Measurements from ENCODE around the gene KIAA0040. TPM values are rescaled to one million over a fixed set of nuclear protein-coding genes. Genes with fewer than 3 reads are reported as not detected.
A peak's percentile ranks its signal among the peaks of the same experiment; 100 is the strongest.

Gene KIAA0040
- total RNA-seq, 1 experiment from 2014 or later: 10.6 TPM

DNA sequence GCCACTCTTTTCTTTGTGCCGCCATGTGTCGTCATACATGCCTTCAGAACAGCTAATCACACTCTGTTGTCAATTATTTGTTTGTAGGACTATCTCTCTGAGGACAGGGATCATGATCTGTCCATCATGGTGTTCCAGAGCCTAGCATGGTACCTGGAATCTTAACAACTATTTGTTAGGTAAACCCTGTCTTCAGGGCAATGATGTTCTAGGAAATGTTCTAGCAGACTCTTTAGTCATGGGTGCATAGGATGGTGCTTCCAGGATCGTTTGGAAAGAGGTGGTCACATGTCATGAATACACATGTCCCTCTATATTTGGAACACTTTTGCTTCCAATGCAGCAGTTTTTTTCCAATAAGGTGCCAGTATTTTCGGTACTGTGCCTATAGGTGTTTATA is 18.2 kb upstream of the KIAA0040 start:
- no peak overlapping the region for H3K4me3 ChIP-seq (ENCODE audit: insufficient read depth, low read depth, low read length)
- DNase-seq: no peak
- no peaks in the 10 kb centered on the region for H3K27me3 ChIP-seq (ENCODE audit: control insufficient read depth, insufficient read depth, low read length)
- H3K36me3 ChIP-seq (replicated peaks; ENCODE audit: control insufficient read depth, insufficient read depth, low read length): no peaks in the 10 kb centered on the region

DNA sequence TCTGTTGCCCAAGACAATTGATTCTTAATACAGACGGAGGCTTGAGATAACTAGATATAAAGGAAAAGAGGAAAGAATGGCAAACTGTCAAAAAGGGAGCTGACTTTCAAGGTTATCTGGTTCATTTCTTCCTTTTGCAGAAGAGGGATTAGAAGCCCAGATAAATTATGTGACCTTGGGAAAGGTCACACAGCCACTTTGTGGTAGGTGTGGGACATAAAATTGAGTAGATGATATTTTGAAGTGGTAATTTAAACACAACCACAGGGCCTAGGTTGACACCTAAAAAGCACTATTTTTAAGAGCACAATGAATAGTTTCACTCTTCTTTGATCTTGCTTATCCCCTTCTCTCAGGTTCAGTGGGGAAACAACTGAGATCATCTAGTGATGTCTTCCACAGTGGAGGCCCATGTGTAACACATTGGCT is 16.9 kb upstream of the KIAA0040 start:
- H3K4me3 ChIP-seq (ENCODE audit: insufficient read depth, low read depth, low read length): no peak overlapping the region
- no peaks in the 10 kb centered on the region for H3K36me3 ChIP-seq (replicated peaks; ENCODE audit: control insufficient read depth, insufficient read depth, low read length)
- DNase-seq: no peak
- H3K27me3 ChIP-seq (ENCODE audit: control insufficient read depth, insufficient read depth, low read length): no peaks in the 10 kb centered on the region

GRCh38 chr1:175208773-175209492 is 16.4 kb upstream of the KIAA0040 start:
- no peak for DNase-seq

DNA sequence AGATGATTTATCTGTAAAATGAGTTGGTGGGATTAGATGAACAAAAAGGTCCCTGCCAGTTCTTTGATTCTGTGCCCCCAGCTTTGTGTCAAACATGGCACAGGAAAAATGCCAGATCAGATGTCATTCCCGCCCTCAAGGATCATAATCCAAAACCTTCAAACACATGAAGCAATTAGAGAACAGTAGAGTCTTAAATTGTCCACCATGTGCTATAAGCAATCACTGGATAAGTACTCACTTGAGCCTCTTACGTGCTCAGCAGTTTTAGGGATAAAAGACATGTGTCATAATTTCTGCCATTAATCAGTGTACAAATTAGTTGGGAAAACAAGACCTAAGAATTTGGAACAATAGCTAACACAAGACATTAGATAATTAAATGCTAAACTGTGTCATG is 15.4 kb upstream of the KIAA0040 start:
- DNase-seq: no peak
- no peaks in the 10 kb centered on the region for H3K27me3 ChIP-seq (ENCODE audit: control insufficient read depth, insufficient read depth, low read length)
- H3K36me3 ChIP-seq (replicated peaks; ENCODE audit: control insufficient read depth, insufficient read depth, low read length): no peaks in the 10 kb centered on the region
- H3K4me3 ChIP-seq (ENCODE audit: insufficient read depth, low read depth, low read length): no peak overlapping the region

More at GRCh38 chr1:175208773-175209492, 16.4 kb upstream of the KIAA0040 start:
- Histone ChIP-seq H3K27me3 (ENCODE audit: control insufficient read depth, insufficient read depth, low read length) (no peaks in the 10 kb centered on the region), H3K4me3 (ENCODE audit: insufficient read depth, low read depth, low read length) (no peak overlapping the region), H3K36me3 (replicated peaks; ENCODE audit: control insufficient read depth, insufficient read depth, low read length) (no peaks in the 10 kb centered on the region)

- no peak for DNase-seq
- H3K36me3 ChIP-seq (replicated peaks; ENCODE audit: control insufficient read depth, insufficient read depth, low read length): no peaks in the 10 kb centered on the region
- H3K4me3 ChIP-seq (ENCODE audit: insufficient read depth, low read depth, low read length): no peak overlapping the region
- H3K27me3 ChIP-seq (ENCODE audit: control insufficient read depth, insufficient read depth, low read length): no peaks in the 10 kb centered on the region
Observed at GRCh38 chr1:175206687-175207086, 14.1 kb upstream of the KIAA0040 start.

DNA sequence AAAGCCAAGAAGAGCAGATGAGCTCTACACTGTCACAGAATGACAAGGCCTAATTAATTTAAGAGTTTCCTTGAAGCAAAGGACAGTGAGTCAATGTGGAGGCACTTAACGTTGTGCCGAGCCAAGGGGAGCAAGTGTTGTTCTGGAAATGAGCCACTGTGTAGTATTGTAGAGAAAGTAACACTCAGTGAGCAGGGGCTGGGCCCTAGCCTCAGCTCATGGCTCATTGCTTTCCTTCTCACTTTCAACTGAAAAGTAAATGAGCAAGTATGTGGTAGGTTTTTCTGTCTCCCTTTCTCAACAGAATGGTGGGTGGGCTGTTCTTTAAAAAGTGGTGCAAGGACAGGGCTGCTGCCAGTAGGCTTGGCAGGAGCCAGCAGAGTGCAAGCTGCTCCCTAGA is 11.8 kb upstream of the KIAA0040 start:
- Histone ChIP-seq H3K36me3 (replicated peaks; ENCODE audit: control insufficient read depth, insufficient read depth, low read length) (no peaks in the 10 kb centered on the region), H3K27me3 (ENCODE audit: control insufficient read depth, insufficient read depth, low read length) (no peaks in the 10 kb centered on the region; the same call in 1 of the 2 replicates), H3K4me3 (ENCODE audit: insufficient read depth, low read depth, low read length) (no peak overlapping the region)
- no peak for DNase-seq

- Histone ChIP-seq H3K27me3 (ENCODE audit: control insufficient read depth, insufficient read depth, low read length) (no peaks in the 10 kb centered on the region; the same call in 1 of the 2 replicates), H3K36me3 (replicated peaks; ENCODE audit: control insufficient read depth, insufficient read depth, low read length) (no peaks in the 10 kb centered on the region), H3K4me3 (ENCODE audit: insufficient read depth, low read depth, low read length) (no peak overlapping the region)
- no peak for DNase-seq
Observed at GRCh38 chr1:175203570-175204068, 11.0 kb upstream of the KIAA0040 start.

GRCh38 chr1:175200678-175201521 is 8.3 kb upstream of the KIAA0040 start:
- Histone ChIP-seq H3K4me3 (ENCODE audit: insufficient read depth, low read depth, low read length) (no peak overlapping the region), H3K27me3 (ENCODE audit: control insufficient read depth, insufficient read depth, low read length) (no peaks in the 10 kb centered on the region; the same call in 1 of the 2 replicates), H3K36me3 (replicated peaks; ENCODE audit: control insufficient read depth, insufficient read depth, low read length) (no peaks in the 10 kb centered on the region)
- no peak for DNase-seq

GRCh38 chr1:175198332-175198731 is 5.8 kb upstream of the KIAA0040 start:
- DNase-seq: no peak
- no peaks in the 10 kb centered on the region for H3K36me3 ChIP-seq (replicated peaks; ENCODE audit: control insufficient read depth, insufficient read depth, low read length)
- H3K27me3 ChIP-seq (ENCODE audit: control insufficient read depth, insufficient read depth, low read length): peaks cover 11% of the 10 kb centered on the region
- no peak overlapping the region for H3K4me3 ChIP-seq (ENCODE audit: insufficient read depth, low read depth, low read length)

- DNase-seq: no peak
- H3K4me3 ChIP-seq (ENCODE audit: insufficient read depth, low read depth, low read length): no peak overlapping the region
- peaks cover 16% of the 10 kb centered on the region for H3K27me3 ChIP-seq (ENCODE audit: control insufficient read depth, insufficient read depth, low read length)
- H3K36me3 ChIP-seq (replicated peaks; ENCODE audit: control insufficient read depth, insufficient read depth, low read length): no peaks in the 10 kb centered on the region
Observed at GRCh38 chr1:175197531-175197930, 5.0 kb upstream of the KIAA0040 start.

- peaks cover 28% of the 10 kb centered on the region for H3K27me3 ChIP-seq (ENCODE audit: control insufficient read depth, insufficient read depth, low read length)
Observed at GRCh38 chr1:175195798-175196197, 3.2 kb upstream of the KIAA0040 start.

DNA sequence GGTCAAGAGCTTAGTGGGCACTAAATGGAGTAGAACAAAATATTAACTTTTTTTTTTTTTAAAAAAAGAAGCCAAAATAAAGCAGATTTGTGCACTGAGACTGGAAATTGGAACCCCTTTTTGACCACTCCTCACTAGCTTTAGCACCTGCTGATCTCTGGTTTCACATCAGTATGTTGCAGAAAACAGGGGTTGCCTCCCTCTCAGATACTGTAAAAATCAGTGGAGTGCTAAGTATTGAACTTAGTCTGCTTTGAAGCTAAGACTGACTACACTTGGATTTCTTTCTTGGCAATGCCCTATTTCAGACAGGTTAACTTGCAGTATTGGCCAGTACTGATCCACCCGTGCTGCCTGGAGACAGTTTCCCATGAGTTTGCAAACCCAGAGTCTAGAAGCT is 2.7 kb upstream of the KIAA0040 start:
- no peaks in the 10 kb centered on the region for H3K36me3 ChIP-seq (replicated peaks; ENCODE audit: control insufficient read depth, insufficient read depth, low read length)
- DNase-seq: no peak
- no peak overlapping the region for H3K4me3 ChIP-seq (ENCODE audit: insufficient read depth, low read depth, low read length)
- peaks cover 28% of the 10 kb centered on the region for H3K27me3 ChIP-seq (ENCODE audit: control insufficient read depth, insufficient read depth, low read length)

More at GRCh38 chr1:175195798-175196197, 3.2 kb upstream of the KIAA0040 start:
- Histone ChIP-seq H3K36me3 (replicated peaks; ENCODE audit: control insufficient read depth, insufficient read depth, low read length) (no peaks in the 10 kb centered on the region), H3K4me3 (ENCODE audit: insufficient read depth, low read depth, low read length) (no peak overlapping the region)
- DNase-seq: no peak

- H3K27me3 ChIP-seq (ENCODE audit: control insufficient read depth, insufficient read depth, low read length): peaks cover 28% of the 10 kb centered on the region
- H3K4me3 ChIP-seq (ENCODE audit: insufficient read depth, low read depth, low read length): peak overlapping the region; percentile 67
- no peaks in the 10 kb centered on the region for H3K36me3 ChIP-seq (replicated peaks; ENCODE audit: control insufficient read depth, insufficient read depth, low read length)
- DNase-seq: no peak
Observed at GRCh38 chr1:175193527-175193910, 943 bp upstream of the KIAA0040 start.

GRCh38 chr1:175192111-175192629 is 406 bp downstream of the KIAA0040 start:
- peak overlapping the region; percentile 67 for H3K4me3 ChIP-seq (ENCODE audit: insufficient read depth, low read depth, low read length)
- H3K27me3 ChIP-seq (ENCODE audit: control insufficient read depth, insufficient read depth, low read length): peaks cover 28% of the 10 kb centered on the region
- peak; percentile 69 for DNase-seq
- no peaks in the 10 kb centered on the region for H3K36me3 ChIP-seq (replicated peaks; ENCODE audit: control insufficient read depth, insufficient read depth, low read length)

Measured in H7 (cell line).